Loucy (cell line): ENCODE data around the gene TMEM115.

Experiments used
- H2AFZ ChIP-seq: fragments of 200-600 bp; sonication (generic); 2 replicates; pipeline ENCODE4 v1.6.0; 2016; ENCODE audit warnings: antibody characterized with exemption, mild to moderate bottlenecking, low read length, moderate library complexity
- H3F3A ChIP-seq: fragments of 200-600 bp; 2 replicates; pipeline ENCODE4 v1.6.0; 2016; ENCODE audit warnings: antibody characterized with exemption, low read depth, mild to moderate bottlenecking
- H3K27me3 ChIP-seq: fragments of 200-600 bp; sonication (generic); 2 replicates; pipeline ENCODE4 v1.6.1; 2014; ENCODE audit warnings: low read length, mild to moderate bottlenecking; ENCODE audit not compliant: insufficient read depth, poor library complexity, severe bottlenecking
- H3K36me3 ChIP-seq: fragments of 200-600 bp; sonication (generic); 2 replicates; pipeline ENCODE4 v1.6.1; 2016; ENCODE audit warnings: low read length; ENCODE audit not compliant: insufficient read depth
- H3K4me1 ChIP-seq: fragments of 200-600 bp; sonication (generic); 2 replicates; pipeline ENCODE4 v1.5.1; 2014; ENCODE audit warnings: low read length, mild to moderate bottlenecking; ENCODE audit not compliant: insufficient read depth, poor library complexity, severe bottlenecking
- H3K4me2 ChIP-seq: fragments of 200-600 bp; sonication (generic); 2 replicates; pipeline ENCODE4 v1.6.0; 2014; ENCODE audit warnings: antibody characterized with exemption, low read length, low read depth, mild to moderate bottlenecking; ENCODE audit not compliant: poor library complexity, severe bottlenecking
- H3K4me3 ChIP-seq: fragments of 200-600 bp; sonication (generic); 2 replicates; pipeline ENCODE4 v1.5.1; 2014; ENCODE audit warnings: low read length, mild to moderate bottlenecking, mixed read lengths; ENCODE audit not compliant: poor library complexity, severe bottlenecking
- H3K79me2 ChIP-seq: fragments of 200-600 bp; sonication (generic); 2 replicates; pipeline ENCODE4 v1.6.1; 2014; ENCODE audit warnings: low read length; ENCODE audit not compliant: insufficient read depth
- H3K9ac ChIP-seq: fragments of 200-600 bp; sonication (generic); 2 replicates; pipeline ENCODE4 v1.6.0; 2014; ENCODE audit warnings: mild to moderate bottlenecking, low read depth, low read length, moderate library complexity; ENCODE audit not compliant: poor library complexity, severe bottlenecking
- H3K9me2 ChIP-seq: fragments of 200-600 bp; sonication (generic); replicated peaks from 2 replicates; pipeline ENCODE4 v1.6.1; 2016; ENCODE audit warnings: low read depth, low read length, mixed read lengths
- H3K9me3 ChIP-seq: fragments of 200-600 bp; sonication (generic); 2 replicates; pipeline ENCODE4 v1.6.1; 2014; ENCODE audit warnings: mild to moderate bottlenecking, antibody characterized with exemption, low read length, low read depth; ENCODE audit not compliant: insufficient read depth
- H4K20me1 ChIP-seq: fragments of 200-600 bp; sonication (generic); 2 replicates; pipeline ENCODE4 v1.6.0; 2014; ENCODE audit warnings: antibody characterized with exemption, low read length, mild to moderate bottlenecking; ENCODE audit not compliant: insufficient read depth, poor library complexity, severe bottlenecking
- EZH2phosphoT487 ChIP-seq: fragments of 200-600 bp; IDR thresholded peaks from 2 replicates; pipeline ENCODE4 v1.6.1; 2018; ENCODE audit warnings: antibody characterized with exemption, mild to moderate bottlenecking, moderate library complexity, borderline replicate concordance
- TF ChIP-seq, protein P1 (sequence below): fragments of 200-600 bp; sonication (generic); conservative IDR thresholded peaks from 2 replicates; pipeline ENCODE4 v1.5.1; 2014; ENCODE audit warnings: mild to moderate bottlenecking, antibody characterized with exemption, low read length

TMEM115 gene

DNA sequence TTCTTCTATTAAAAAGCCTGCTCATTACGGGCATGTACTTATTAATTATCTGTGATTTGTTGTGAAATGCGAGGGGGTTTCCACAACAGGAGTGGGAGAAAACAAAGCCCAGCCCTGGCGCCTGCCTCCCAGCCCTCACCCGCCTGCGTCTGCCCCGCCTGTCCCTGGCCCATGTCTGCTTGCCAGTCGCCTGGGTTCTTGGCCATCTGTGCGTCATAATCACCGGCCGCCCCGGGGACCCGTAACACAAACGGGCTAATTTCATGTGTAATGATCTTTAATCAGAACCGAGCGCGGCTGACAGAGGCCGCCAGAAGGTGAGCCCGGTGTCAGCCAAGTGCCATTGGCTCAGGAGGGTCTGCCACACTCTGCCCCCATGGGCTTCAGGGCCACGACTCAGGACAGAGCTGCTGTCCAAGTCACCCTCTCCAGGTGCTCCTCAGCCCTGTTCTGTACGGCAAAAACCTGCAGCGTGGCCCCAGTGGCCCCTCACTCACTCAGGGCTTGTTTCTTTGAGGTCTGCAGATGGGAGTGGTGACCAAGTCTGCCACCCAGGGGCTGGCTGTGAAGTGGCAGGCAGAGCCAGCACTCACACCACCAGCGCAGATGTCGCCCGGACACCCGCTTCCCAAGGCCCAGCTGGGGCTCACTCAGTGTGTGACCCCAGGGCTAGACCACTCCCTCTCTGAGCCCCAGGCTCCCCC lies 28.8 kb upstream of the TMEM115 start:
- Histone ChIP-seq H4K20me1 (no peaks in the 10 kb centered on the region), H3K9me2 (no peaks in the 10 kb centered on the region), H3K9me3 (no peaks in the 10 kb centered on the region), H3K79me2 (no peaks in the 10 kb centered on the region), H3K4me2 (no peak overlapping the region), H3K27me3 (no peaks in the 10 kb centered on the region), H2AFZ (no peak overlapping the region), H3K9ac (no peak overlapping the region), H3K4me1 (peaks cover 18% of the 10 kb centered on the region), H3F3A (no peaks in the 10 kb centered on the region), H3K36me3 (no peaks in the 10 kb centered on the region), H3K4me3 (no peak overlapping the region)
- TF ChIP-seq, protein P1, sequence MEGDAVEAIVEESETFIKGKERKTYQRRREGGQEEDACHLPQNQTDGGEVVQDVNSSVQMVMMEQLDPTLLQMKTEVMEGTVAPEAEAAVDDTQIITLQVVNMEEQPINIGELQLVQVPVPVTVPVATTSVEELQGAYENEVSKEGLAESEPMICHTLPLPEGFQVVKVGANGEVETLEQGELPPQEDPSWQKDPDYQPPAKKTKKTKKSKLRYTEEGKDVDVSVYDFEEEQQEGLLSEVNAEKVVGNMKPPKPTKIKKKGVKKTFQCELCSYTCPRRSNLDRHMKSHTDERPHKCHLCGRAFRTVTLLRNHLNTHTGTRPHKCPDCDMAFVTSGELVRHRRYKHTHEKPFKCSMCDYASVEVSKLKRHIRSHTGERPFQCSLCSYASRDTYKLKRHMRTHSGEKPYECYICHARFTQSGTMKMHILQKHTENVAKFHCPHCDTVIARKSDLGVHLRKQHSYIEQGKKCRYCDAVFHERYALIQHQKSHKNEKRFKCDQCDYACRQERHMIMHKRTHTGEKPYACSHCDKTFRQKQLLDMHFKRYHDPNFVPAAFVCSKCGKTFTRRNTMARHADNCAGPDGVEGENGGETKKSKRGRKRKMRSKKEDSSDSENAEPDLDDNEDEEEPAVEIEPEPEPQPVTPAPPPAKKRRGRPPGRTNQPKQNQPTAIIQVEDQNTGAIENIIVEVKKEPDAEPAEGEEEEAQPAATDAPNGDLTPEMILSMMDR = peak; percentile 59
- TF ChIP-seq EZH2phosphoT487 = no peak

DNA sequence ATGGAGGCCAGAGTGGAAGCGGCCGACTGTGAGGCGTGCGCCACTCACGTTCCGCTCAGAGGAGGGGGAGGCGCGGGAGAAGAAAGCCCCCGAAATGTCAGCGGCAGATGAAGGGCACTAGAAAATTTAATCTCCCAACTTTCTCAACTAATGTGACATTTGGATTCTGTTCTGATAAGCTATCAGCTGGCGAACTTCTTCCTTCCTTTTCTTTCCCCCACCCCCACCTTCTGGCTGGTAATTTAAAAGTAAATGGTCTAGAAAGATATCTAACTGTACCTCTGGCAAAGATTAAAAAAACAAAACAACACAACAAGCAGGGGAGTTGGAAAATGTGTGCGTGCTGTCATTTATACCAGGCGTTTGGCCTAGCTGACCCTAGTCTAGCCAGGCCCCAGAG lies 26.4 kb upstream of the TMEM115 start:
- Histone ChIP-seq H3K27me3 (no peaks in the 10 kb centered on the region), H3K4me1 (no peaks in the 10 kb centered on the region), H3K79me2 (no peaks in the 10 kb centered on the region), H3K9me3 (no peaks in the 10 kb centered on the region), H2AFZ (no peak overlapping the region), H3K9me2 (no peaks in the 10 kb centered on the region), H3K36me3 (no peaks in the 10 kb centered on the region), H3K9ac (no peak overlapping the region), H3K4me2 (no peak overlapping the region), H3F3A (no peaks in the 10 kb centered on the region), H3K4me3 (no peak overlapping the region), H4K20me1 (no peaks in the 10 kb centered on the region)
- TF ChIP-seq EZH2phosphoT487 = no peak
- TF ChIP-seq, protein P1 = no peak

DNA sequence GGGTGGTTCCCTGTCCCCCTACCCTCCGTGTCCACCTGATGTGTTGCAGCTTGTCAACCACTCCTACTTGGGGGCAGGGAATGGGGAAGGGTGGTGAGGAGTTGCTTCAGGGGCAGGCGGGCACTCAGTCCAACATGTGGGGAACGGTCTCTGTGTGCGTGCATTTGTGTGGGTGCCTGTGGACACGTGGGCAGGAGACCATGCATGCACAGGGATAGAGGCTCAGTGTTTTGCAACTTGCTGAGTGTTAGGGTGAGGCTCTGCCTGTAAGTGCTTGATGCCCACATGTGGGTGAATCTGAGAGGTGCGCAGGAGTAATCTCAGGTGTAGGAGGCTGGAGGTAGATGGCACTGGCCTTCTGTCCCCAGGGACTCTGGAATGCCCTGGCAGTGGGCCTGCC lies 24.4 kb upstream of the TMEM115 start:
- Histone ChIP-seq H2AFZ (no peak overlapping the region), H3K9me2 (no peaks in the 10 kb centered on the region), H3F3A (no peaks in the 10 kb centered on the region), H3K9me3 (no peaks in the 10 kb centered on the region), H3K4me2 (no peak overlapping the region), H4K20me1 (no peaks in the 10 kb centered on the region), H3K9ac (no peak overlapping the region), H3K4me3 (no peak overlapping the region), H3K4me1 (no peaks in the 10 kb centered on the region), H3K36me3 (no peaks in the 10 kb centered on the region), H3K79me2 (no peaks in the 10 kb centered on the region), H3K27me3 (no peaks in the 10 kb centered on the region)
- TF ChIP-seq, protein P1 = no peak
- TF ChIP-seq EZH2phosphoT487 = no peak
